ENCODE results near the gene PRMT7. TPM values are rescaled to one million over a fixed set of nuclear protein-coding genes. Genes with fewer than 3 reads are reported as not detected.

Gene PRMT7
- total RNA-seq, 1 experiment from 2014 or later, result 59.3 TPM

DNA sequence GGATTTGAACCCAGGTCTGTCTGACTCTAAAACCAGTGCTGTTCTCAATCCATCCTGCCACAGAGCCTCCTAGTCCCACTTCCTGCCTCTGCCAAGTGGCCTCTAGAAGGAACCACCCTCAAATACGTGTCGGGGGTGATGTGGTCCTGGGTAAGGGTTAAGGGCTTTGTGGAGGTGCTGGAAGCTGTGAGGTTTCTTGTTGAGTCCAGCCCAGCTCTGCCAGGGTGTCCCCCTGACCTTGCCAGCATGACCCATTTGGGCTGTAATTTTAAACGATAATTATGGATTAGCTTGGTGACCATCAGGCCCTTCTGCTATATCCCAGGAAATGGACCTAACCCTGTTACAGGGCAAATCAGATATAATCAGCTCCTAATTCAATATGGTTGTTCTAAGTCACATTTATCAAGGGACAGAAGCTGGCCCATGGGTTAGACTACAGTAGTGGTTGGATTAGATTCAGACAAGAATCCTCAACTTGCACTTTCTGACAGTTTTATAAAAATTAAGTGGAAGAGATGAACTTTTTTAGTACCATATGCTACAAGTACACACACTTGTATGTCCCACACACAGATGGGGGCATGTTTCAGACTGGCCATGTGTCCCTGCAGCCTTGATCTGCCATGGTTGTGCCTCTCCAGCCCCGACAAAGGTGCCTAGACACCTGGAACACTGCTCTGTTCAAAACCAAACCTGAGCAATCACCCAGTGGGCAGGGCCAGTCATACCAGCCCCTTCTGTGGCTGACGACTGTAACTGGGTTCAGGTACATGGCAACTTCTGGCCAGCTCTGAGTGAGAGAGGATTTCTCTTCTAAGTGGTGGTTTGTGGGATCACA is 89.5 kb downstream of the PRMT7 start:
- DNase-seq (ENCODE audit: low spot score) (no peak), ATAC-seq (no peak)
- Mint-ChIP-seq H3K4me1 (peaks cover 36% of the 10 kb centered on the region), H3K36me3 (no peaks in the 10 kb centered on the region), H3K9me3 (no peaks in the 10 kb centered on the region), H3K27me3 (ENCODE audit: low read depth) (no peaks in the 10 kb centered on the region), H3K27ac (no peak overlapping the region), H3K4me3 (no peak overlapping the region)
- ChIA-PET CTCF (interaction anchor here (0.6 to 2.0 kb wide), 4 partner anchors 10 to 36 kb away, joined by 3 to 7 read pairs (median 4); no protein-coding TSS in a partner anchor), POLR2A (interaction anchor here (0.5 to 0.6 kb wide), 3 partner anchors 18 to 301 kb away, joined by 3 to 4 read pairs (median 3); no protein-coding TSS in a partner anchor)
- TF ChIP-seq, protein P1, sequence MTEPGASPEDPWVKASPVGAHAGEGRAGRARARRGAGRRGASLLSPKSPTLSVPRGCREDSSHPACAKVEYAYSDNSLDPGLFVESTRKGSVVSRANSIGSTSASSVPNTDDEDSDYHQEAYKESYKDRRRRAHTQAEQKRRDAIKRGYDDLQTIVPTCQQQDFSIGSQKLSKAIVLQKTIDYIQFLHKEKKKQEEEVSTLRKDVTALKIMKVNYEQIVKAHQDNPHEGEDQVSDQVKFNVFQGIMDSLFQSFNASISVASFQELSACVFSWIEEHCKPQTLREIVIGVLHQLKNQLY (CRISPR knock-in tag; IDR thresholded peaks at IDR 0.05), result no peak
- TF ChIP-seq, protein P2, sequence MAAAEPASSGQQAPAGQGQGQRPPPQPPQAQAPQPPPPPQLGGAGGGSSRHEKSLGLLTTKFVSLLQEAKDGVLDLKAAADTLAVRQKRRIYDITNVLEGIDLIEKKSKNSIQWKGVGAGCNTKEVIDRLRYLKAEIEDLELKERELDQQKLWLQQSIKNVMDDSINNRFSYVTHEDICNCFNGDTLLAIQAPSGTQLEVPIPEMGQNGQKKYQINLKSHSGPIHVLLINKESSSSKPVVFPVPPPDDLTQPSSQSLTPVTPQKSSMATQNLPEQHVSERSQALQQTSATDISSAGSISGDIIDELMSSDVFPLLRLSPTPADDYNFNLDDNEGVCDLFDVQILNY (CRISPR knock-in tag; IDR thresholded peaks at IDR 0.05), result no peak
- no peak for TF ChIP-seq ZNF416 (CRISPR knock-in tag; IDR thresholded peaks at IDR 0.05)
- no peak for TF ChIP-seq MYBL2 (CRISPR knock-in tag; IDR thresholded peaks at IDR 0.05)
- TF ChIP-seq, protein P3, sequence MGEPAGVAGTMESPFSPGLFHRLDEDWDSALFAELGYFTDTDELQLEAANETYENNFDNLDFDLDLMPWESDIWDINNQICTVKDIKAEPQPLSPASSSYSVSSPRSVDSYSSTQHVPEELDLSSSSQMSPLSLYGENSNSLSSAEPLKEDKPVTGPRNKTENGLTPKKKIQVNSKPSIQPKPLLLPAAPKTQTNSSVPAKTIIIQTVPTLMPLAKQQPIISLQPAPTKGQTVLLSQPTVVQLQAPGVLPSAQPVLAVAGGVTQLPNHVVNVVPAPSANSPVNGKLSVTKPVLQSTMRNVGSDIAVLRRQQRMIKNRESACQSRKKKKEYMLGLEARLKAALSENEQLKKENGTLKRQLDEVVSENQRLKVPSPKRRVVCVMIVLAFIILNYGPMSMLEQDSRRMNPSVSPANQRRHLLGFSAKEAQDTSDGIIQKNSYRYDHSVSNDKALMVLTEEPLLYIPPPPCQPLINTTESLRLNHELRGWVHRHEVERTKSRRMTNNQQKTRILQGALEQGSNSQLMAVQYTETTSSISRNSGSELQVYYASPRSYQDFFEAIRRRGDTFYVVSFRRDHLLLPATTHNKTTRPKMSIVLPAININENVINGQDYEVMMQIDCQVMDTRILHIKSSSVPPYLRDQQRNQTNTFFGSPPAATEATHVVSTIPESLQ (CRISPR knock-in tag; IDR thresholded peaks at IDR 0.05), result no peak
- TF ChIP-seq TCF7 (CRISPR knock-in tag; IDR thresholded peaks at IDR 0.05; ENCODE audit: low read depth), result no peak
- TF ChIP-seq, protein P4, sequence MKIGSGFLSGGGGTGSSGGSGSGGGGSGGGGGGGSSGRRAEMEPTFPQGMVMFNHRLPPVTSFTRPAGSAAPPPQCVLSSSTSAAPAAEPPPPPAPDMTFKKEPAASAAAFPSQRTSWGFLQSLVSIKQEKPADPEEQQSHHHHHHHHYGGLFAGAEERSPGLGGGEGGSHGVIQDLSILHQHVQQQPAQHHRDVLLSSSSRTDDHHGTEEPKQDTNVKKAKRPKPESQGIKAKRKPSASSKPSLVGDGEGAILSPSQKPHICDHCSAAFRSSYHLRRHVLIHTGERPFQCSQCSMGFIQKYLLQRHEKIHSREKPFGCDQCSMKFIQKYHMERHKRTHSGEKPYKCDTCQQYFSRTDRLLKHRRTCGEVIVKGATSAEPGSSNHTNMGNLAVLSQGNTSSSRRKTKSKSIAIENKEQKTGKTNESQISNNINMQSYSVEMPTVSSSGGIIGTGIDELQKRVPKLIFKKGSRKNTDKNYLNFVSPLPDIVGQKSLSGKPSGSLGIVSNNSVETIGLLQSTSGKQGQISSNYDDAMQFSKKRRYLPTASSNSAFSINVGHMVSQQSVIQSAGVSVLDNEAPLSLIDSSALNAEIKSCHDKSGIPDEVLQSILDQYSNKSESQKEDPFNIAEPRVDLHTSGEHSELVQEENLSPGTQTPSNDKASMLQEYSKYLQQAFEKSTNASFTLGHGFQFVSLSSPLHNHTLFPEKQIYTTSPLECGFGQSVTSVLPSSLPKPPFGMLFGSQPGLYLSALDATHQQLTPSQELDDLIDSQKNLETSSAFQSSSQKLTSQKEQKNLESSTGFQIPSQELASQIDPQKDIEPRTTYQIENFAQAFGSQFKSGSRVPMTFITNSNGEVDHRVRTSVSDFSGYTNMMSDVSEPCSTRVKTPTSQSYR (CRISPR knock-in tag; IDR thresholded peaks at IDR 0.05), result no peak
- TF ChIP-seq, protein P5, sequence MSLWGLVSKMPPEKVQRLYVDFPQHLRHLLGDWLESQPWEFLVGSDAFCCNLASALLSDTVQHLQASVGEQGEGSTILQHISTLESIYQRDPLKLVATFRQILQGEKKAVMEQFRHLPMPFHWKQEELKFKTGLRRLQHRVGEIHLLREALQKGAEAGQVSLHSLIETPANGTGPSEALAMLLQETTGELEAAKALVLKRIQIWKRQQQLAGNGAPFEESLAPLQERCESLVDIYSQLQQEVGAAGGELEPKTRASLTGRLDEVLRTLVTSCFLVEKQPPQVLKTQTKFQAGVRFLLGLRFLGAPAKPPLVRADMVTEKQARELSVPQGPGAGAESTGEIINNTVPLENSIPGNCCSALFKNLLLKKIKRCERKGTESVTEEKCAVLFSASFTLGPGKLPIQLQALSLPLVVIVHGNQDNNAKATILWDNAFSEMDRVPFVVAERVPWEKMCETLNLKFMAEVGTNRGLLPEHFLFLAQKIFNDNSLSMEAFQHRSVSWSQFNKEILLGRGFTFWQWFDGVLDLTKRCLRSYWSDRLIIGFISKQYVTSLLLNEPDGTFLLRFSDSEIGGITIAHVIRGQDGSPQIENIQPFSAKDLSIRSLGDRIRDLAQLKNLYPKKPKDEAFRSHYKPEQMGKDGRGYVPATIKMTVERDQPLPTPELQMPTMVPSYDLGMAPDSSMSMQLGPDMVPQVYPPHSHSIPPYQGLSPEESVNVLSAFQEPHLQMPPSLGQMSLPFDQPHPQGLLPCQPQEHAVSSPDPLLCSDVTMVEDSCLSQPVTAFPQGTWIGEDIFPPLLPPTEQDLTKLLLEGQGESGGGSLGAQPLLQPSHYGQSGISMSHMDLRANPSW (CRISPR knock-in tag; conservative IDR thresholded peaks at IDR 0.05; ENCODE audit: low read depth), result no peak
- TF ChIP-seq, protein P6, sequence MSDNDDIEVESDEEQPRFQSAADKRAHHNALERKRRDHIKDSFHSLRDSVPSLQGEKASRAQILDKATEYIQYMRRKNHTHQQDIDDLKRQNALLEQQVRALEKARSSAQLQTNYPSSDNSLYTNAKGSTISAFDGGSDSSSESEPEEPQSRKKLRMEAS (CRISPR knock-in tag; IDR thresholded peaks at IDR 0.05), result no peak
- no peak for TF ChIP-seq NFATC4 (CRISPR knock-in tag; IDR thresholded peaks at IDR 0.05)

DNA sequence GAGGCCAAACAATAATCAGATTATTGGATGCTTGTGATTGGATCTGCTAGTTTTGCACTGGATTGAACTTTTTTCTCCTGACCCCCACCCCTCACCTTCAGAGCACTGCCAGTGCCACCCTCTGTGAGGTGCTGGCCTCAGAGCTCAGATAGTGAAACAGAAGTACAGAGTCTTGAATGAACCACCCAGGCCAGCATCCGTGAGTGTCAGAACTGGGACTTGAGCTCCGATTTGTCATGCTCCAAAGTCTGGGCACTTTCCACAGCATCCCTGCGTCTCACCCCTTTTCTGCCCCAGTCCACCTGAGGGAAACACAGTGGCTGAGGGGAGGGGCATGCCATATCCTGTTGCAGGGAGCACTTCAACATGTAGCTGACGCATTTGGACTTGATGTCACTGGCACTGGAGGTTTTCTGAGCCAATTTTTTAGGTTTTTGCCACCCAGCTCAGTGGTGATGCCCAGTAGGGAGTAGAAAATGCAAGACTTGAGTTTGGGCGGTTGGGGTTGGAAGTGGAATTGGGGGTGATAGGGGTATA is 90.2 kb downstream of the PRMT7 start:
- ATAC-seq, result no peak
- Mint-ChIP-seq H3K36me3 (no peaks in the 10 kb centered on the region), H3K27ac (no peak overlapping the region), H3K4me1 (peaks cover 33% of the 10 kb centered on the region), H3K27me3 (ENCODE audit: low read depth) (no peaks in the 10 kb centered on the region), H3K9me3 (no peaks in the 10 kb centered on the region), H3K4me3 (no peak overlapping the region)
- no peak for DNase-seq (ENCODE audit: low spot score)
- POLR2A ChIA-PET, result interaction anchor here (0.6 kb wide), 1 partner anchor 57 kb away, joined by 4 read pairs; no protein-coding TSS in a partner anchor
- CTCF ChIA-PET, result interaction anchor here (0.6 to 2.0 kb wide), 6 partner anchors 11 to 137 kb away, joined by 3 to 7 read pairs (median 4); partner anchors contain the start of gene SLC7A6
- TF ChIP-seq NFE2L1 (CRISPR knock-in tag; IDR thresholded peaks at IDR 0.05) (no peak), FOXJ3 (CRISPR knock-in tag; IDR thresholded peaks at IDR 0.05; ENCODE audit: borderline replicate concordance) (no peak), HMGA2 (CRISPR knock-in tag; IDR thresholded peaks at IDR 0.05) (no peak), ZNF232 (CRISPR knock-in tag; IDR thresholded peaks at IDR 0.05) (no peak), PRRX2 (CRISPR knock-in tag; IDR thresholded peaks at IDR 0.05) (no peak), CBFB (CRISPR knock-in tag; IDR thresholded peaks at IDR 0.05; ENCODE audit: low read depth) (no peak), SMAD4 (CRISPR knock-in tag; IDR thresholded peaks at IDR 0.05) (no peak), TCF7 (CRISPR knock-in tag; IDR thresholded peaks at IDR 0.05; ENCODE audit: low read depth) (no peak), TEAD1 (CRISPR knock-in tag; IDR thresholded peaks at IDR 0.05) (no peak), ZNF416 (CRISPR knock-in tag; IDR thresholded peaks at IDR 0.05) (no peak)
- TF ChIP-seq, protein P7, sequence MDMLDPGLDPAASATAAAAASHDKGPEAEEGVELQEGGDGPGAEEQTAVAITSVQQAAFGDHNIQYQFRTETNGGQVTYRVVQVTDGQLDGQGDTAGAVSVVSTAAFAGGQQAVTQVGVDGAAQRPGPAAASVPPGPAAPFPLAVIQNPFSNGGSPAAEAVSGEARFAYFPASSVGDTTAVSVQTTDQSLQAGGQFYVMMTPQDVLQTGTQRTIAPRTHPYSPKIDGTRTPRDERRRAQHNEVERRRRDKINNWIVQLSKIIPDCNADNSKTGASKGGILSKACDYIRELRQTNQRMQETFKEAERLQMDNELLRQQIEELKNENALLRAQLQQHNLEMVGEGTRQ (CRISPR knock-in tag; IDR thresholded peaks at IDR 0.05), result no peak
- TF ChIP-seq, protein P8, sequence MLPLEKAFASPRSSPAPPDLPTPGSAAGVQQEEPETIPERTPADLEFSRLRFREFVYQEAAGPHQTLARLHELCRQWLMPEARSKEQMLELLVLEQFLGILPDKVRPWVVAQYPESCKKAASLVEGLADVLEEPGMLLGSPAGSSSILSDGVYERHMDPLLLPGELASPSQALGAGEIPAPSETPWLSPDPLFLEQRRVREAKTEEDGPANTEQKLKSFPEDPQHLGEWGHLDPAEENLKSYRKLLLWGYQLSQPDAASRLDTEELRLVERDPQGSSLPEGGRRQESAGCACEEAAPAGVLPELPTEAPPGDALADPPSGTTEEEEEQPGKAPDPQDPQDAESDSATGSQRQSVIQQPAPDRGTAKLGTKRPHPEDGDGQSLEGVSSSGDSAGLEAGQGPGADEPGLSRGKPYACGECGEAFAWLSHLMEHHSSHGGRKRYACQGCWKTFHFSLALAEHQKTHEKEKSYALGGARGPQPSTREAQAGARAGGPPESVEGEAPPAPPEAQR (CRISPR knock-in tag; IDR thresholded peaks at IDR 0.05), result no peak
